WTC11 (cell line): ENCODE measurements around the gene VAV2. TPM values are rescaled to one million over a fixed set of nuclear protein-coding genes. Genes with fewer than 3 reads are reported as not detected.

Source experiments
- ATAC-seq: fragments of 200-7000 bp; cut with Tn5 transposase; 2 replicates; pipeline ENCODE4 v1.10.0; 2021; ENCODE audit warnings: mild to moderate bottlenecking, moderate library complexity
- CTCF ChIA-PET: fragments of 300-600 bp; sonication (Branson Sonifier 250); formaldehyde crosslinking; loops from one replicate; lab custom pipeline; 2021; ENCODE audit warnings: antibody characterized with exemption; lab: Charles Lee
- POLR2A ChIA-PET: fragments of 350-600 bp; sonication (Branson Sonifier 250); formaldehyde crosslinking; loops from one replicate; lab custom pipeline; 2021; ENCODE audit warnings: antibody characterized with exemption; lab: Charles Lee
- DNase-seq: peaks from one replicate; pipeline ENCODE4 v3.0.0; 2021; ENCODE audit warnings: low spot score
- H3K27ac Mint-ChIP-seq: 2 replicates; pipeline ENCODE4 v1.8.0; 2021; ENCODE audit warnings: mixed read lengths
- H3K27me3 Mint-ChIP-seq: 2 replicates; pipeline ENCODE4 v1.8.0; 2021; ENCODE audit warnings: low read depth, mild to moderate bottlenecking, moderate library complexity, mixed read lengths
- H3K36me3 Mint-ChIP-seq: 2 replicates; pipeline ENCODE4 v1.8.0; 2021; ENCODE audit warnings: mixed read lengths
- H3K4me1 Mint-ChIP-seq: 2 replicates; pipeline ENCODE4 v1.8.0; 2022; ENCODE audit warnings: mixed read lengths
- H3K4me3 Mint-ChIP-seq: 2 replicates; pipeline ENCODE4 v1.8.0; 2021; ENCODE audit warnings: mild to moderate bottlenecking, moderate library complexity, mixed read lengths
- H3K9me3 Mint-ChIP-seq: 2 replicates; pipeline ENCODE4 v1.8.0; 2021; ENCODE audit warnings: mixed read lengths
- AR ChIP-seq: fragments of 250-450 bp; sonication (Bioruptor Pico); IDR thresholded peaks from 2 replicates; pipeline ENCODE4 v1.9.0; 2021; ENCODE audit warnings: mild to moderate bottlenecking
- E2F5 ChIP-seq: sonication (generic); formaldehyde crosslinking; IDR thresholded peaks from 2 replicates; pipeline ENCODE4 v1.8.1; 2022; ENCODE audit warnings: mild to moderate bottlenecking, moderate library complexity, missing genetic modification reagents
- ETV6 ChIP-seq: sonication (generic); formaldehyde crosslinking; IDR thresholded peaks from 2 replicates; pipeline ENCODE4 v1.8.1; 2022; ENCODE audit warnings: mild to moderate bottlenecking, missing genetic modification reagents
- HMGXB4 ChIP-seq: sonication (generic); formaldehyde crosslinking; IDR thresholded peaks from 2 replicates; pipeline ENCODE4 v1.8.1; 2023; ENCODE audit warnings: mild to moderate bottlenecking, moderate library complexity, missing genetic modification reagents
- JAZF1 ChIP-seq: fragments of 250-450 bp; sonication (Bioruptor Pico); IDR thresholded peaks from 2 replicates; pipeline ENCODE4 v1.9.0; 2021; ENCODE audit warnings: moderate library complexity, mild to moderate bottlenecking, inconsistent platforms
- JUN ChIP-seq: sonication (generic); formaldehyde crosslinking; IDR thresholded peaks from 2 replicates; pipeline ENCODE4 v1.8.0; 2023; ENCODE audit warnings: mild to moderate bottlenecking, missing genetic modification reagents
- MAX ChIP-seq: sonication (generic); formaldehyde crosslinking; IDR thresholded peaks from 2 replicates; pipeline ENCODE4 v1.8.0; 2022; ENCODE audit warnings: mild to moderate bottlenecking, missing genetic modification reagents
- NR3C1 ChIP-seq: sonication (generic); formaldehyde crosslinking; conservative IDR thresholded peaks from 2 replicates; pipeline ENCODE4 v1.8.1; 2023; ENCODE audit warnings: low read depth, mild to moderate bottlenecking, missing genetic modification reagents
- RELA ChIP-seq: sonication (generic); formaldehyde crosslinking; IDR thresholded peaks from 2 replicates; pipeline ENCODE4 v1.8.1; 2022; ENCODE audit warnings: missing genetic modification reagents, mild to moderate bottlenecking, borderline replicate concordance
- SMAD3 ChIP-seq: sonication (generic); formaldehyde crosslinking; IDR thresholded peaks from 2 replicates; pipeline ENCODE4 v1.8.0; 2022; ENCODE audit warnings: missing genetic modification reagents, mild to moderate bottlenecking, borderline replicate concordance
- SP1 ChIP-seq: sonication (generic); formaldehyde crosslinking; conservative IDR thresholded peaks from 2 replicates; pipeline ENCODE4 v1.8.1; 2022; ENCODE audit warnings: missing genetic modification reagents
- ZNF232 ChIP-seq: sonication (generic); formaldehyde crosslinking; IDR thresholded peaks from 2 replicates; pipeline ENCODE4 v1.8.0; 2022; ENCODE audit warnings: mild to moderate bottlenecking, missing genetic modification reagents
- ZNF532 ChIP-seq: fragments of 250-450 bp; sonication (Bioruptor Pico); IDR thresholded peaks from 2 replicates; pipeline ENCODE4 v1.9.0; 2021; ENCODE audit warnings: mild to moderate bottlenecking, borderline replicate concordance
- total RNA-seq: library from RNA; stranded (reverse); gene quantifications from 3 replicates; pipeline ENCODE4 v1.2.3, GENCODE V29; 2021
- TF ChIP-seq, protein P1 (sequence below): sonication (generic); formaldehyde crosslinking; IDR thresholded peaks from 2 replicates; pipeline ENCODE4 v1.8.1; 2023; ENCODE audit warnings: mild to moderate bottlenecking, missing genetic modification reagents, borderline replicate concordance

The VAV2 gene
- total RNA-seq, 1 experiment from 2014 or later = 39.7 TPM

GRCh38 chr9:133943781-133944745, 48.1 kb downstream of the VAV2 start:
- CTCF ChIA-PET = interaction anchor here (0.8 to 1.1 kb wide), 2 partner anchors 9 to 11 kb away, joined by 3 read pairs; no protein-coding TSS in a partner anchor
- H3K36me3 Mint-ChIP-seq = no peaks in the 10 kb centered on the region
- no peak for TF ChIP-seq SP1
- no peak for TF ChIP-seq ZNF532
- no peak for TF ChIP-seq AR (CRISPR knock-in tag)
- no peak for TF ChIP-seq JUN (CRISPR knock-in tag)
- TF ChIP-seq MAX (CRISPR knock-in tag) = no peak
- TF ChIP-seq JAZF1 = no peak
- TF ChIP-seq, protein P1, sequence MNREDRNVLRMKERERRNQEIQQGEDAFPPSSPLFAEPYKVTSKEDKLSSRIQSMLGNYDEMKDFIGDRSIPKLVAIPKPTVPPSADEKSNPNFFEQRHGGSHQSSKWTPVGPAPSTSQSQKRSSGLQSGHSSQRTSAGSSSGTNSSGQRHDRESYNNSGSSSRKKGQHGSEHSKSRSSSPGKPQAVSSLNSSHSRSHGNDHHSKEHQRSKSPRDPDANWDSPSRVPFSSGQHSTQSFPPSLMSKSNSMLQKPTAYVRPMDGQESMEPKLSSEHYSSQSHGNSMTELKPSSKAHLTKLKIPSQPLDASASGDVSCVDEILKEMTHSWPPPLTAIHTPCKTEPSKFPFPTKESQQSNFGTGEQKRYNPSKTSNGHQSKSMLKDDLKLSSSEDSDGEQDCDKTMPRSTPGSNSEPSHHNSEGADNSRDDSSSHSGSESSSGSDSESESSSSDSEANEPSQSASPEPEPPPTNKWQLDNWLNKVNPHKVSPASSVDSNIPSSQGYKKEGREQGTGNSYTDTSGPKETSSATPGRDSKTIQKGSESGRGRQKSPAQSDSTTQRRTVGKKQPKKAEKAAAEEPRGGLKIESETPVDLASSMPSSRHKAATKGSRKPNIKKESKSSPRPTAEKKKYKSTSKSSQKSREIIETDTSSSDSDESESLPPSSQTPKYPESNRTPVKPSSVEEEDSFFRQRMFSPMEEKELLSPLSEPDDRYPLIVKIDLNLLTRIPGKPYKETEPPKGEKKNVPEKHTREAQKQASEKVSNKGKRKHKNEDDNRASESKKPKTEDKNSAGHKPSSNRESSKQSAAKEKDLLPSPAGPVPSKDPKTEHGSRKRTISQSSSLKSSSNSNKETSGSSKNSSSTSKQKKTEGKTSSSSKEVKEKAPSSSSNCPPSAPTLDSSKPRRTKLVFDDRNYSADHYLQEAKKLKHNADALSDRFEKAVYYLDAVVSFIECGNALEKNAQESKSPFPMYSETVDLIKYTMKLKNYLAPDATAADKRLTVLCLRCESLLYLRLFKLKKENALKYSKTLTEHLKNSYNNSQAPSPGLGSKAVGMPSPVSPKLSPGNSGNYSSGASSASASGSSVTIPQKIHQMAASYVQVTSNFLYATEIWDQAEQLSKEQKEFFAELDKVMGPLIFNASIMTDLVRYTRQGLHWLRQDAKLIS (CRISPR knock-in tag) = no peak
- no peak for TF ChIP-seq HMGXB4 (CRISPR knock-in tag)
- no peak for TF ChIP-seq SMAD3
- no peak for TF ChIP-seq E2F5 (CRISPR knock-in tag)
- no peak for TF ChIP-seq ZNF232 (CRISPR knock-in tag)
- no peak for TF ChIP-seq NR3C1 (CRISPR knock-in tag)
- TF ChIP-seq ETV6 (CRISPR knock-in tag) = no peak
- TF ChIP-seq RELA = no peak
- H3K27me3 Mint-ChIP-seq = no peaks in the 10 kb centered on the region
- DNase-seq = peak; percentile 11
- H3K9me3 Mint-ChIP-seq = no peaks in the 10 kb centered on the region
- H3K27ac Mint-ChIP-seq = no peak overlapping the region
- no peak for ATAC-seq
- POLR2A ChIA-PET = no interaction called here
- no peak overlapping the region for H3K4me3 Mint-ChIP-seq
- peaks cover 15% of the 10 kb centered on the region for H3K4me1 Mint-ChIP-seq
